Stimulated activated CD4-positive, alpha-beta T cell treated with anti-CD3 and anti-CD28 coated beads, Interleukin-2, amount 100 ng/mL, for 48 hours (primary cell): Measurements from ENCODE around the gene GNMT.
"Not testable (repeated sequence)": the region's sequence is repeated elsewhere in the genome, so short reads cannot be mapped to it uniquely, and the experiment has no call there.

Experiments
- DNase-seq, 2 donors: peaks; one replicate each; pipeline ENCODE4 v3.0.0-alpha.2; 2020

Gene GNMT

DNA sequence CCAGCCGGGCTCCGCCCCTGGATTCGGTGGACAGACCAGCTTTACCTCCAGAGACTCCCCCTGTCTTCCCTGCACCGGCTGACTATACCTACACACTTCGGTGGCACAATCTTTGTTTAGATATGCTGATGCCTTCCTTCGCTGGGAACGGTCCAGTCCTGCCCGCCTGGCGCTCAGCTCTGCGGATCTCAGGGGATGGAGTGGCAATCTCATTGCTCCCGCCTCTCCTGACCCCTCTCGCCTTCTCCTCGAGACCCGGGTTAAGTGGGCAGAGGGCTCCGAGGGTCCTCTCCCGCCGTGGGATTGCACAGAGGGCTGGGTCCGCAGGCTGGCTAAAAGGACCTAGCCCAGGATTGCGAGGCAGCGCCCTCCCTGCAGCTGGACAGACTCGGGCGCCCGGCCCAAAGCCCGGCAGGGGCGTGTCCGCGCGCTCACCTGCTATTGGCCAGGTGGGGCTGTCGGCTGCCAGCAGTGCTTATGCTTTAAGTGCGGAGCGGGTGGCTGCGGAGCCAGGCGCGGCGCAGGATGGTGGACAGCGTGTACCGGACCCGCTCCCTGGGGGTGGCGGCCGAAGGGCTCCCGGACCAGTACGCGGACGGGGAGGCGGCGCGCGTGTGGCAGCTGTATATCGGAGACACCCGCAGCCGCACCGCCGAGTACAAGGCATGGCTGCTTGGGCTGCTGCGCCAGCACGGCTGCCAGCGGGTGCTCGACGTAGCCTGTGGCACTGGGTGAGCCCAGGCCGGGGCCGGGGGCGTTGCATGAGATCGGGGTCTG lies at the start of gene GNMT:
GNMT (plus strand) TSS at position 512 of the 777 bp plus-strand sequence; CDS start at position 526, 14 bp downstream.
- peak in 1 of 2 donors; percentile 32 for DNase-seq

DNA sequence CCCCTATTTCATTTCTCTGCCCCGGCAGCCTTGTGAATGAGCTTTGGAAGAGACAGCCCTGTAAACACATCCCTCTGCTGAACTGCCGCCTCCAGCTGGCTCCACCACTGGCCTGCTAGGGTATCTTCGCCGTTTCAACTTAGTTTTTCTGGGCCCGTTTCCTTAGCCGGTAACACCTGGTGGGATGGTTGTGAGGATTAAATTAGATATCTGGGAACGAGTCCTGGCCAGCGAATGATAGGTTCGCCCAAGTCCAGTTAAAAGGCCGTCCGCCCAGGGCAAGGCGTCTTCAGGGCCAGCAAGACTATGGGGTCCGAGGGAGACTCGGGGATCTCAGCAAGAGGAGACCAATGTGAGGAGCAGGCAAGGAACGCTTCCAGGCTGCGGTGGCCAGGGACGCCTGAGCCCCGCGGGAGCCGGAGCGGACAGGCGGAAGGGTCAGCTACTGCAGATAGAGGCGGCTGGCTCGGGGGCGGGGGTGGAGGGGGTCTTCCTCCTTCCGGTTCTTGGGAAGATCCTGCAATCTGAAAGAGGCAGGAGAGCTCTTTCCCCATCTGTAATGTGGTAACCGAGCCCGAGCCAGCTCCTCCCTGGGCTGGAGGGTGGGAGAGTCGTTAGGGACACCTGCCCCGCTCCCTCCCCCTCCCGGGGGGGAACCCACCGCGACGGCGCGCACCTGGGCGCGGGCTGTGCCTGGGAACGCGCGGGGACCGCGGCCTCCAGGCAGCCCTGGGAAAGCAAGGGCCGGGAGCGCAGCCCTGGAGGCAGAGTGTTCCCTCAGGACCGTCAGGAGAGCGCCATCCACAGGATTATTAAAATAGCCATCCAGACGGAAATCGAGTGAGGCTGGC lies 49.2 kb upstream of the GNMT start:
- no peak for DNase-seq

DNA sequence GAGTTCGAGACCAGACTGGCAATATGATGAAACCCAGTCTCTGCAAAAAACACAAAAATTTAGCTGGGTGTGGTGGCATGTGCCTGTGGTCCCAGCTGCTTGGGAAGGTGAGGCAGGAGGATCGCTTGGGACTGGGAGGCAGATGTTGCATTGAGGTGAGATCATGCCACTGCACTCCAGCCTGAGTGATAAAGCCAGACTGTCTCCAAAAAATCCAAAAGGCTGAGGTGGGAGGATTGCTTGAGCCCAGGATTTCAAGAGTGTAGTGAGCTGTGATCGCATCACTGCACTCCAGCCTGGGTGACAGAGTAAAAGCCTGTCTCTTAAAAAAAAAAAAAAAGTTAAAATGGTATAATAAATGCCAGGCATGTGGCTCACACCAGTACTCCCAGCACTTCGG lies 46.0 kb upstream of the GNMT start:
- DNase-seq, result no peak

DNA sequence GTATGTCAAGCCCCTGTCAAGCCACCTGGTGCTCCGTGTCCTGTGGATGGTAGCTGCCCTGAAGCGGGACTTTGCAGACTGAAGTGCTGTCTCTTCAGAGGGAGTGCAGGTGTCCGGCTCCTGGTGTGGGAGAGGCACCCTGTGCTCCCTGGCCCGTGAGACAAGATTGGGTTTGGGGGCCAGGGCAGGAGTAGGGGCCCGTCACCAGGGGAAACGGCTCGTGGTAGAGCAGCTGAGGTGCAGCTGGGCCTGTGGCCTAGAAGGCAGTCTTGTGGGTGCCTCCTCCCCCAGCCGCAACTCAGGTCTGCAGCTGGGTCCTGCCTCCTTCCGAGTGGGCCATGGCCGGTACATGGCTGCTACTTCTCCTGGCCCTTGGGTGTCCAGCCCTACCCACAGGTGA lies 44.8 kb upstream of the GNMT start, which contains the start of gene PTCRA:
PTCRA (plus strand) TSS at position 322 of the 400 bp plus-strand sequence; CDS start at position 339, 17 bp downstream.
- no peak for DNase-seq

GRCh38 chr6:42916288-42916687 lies 44.3 kb upstream of the GNMT start:
- no peak for DNase-seq

- DNase-seq, result no peak
These were observed 38.8 kb upstream of the GNMT start for GRCh38 chr6:42921801-42922200.

GRCh38 chr6:42923666-42924065 lies 36.9 kb upstream of the GNMT start:
- no peak for DNase-seq

DNA sequence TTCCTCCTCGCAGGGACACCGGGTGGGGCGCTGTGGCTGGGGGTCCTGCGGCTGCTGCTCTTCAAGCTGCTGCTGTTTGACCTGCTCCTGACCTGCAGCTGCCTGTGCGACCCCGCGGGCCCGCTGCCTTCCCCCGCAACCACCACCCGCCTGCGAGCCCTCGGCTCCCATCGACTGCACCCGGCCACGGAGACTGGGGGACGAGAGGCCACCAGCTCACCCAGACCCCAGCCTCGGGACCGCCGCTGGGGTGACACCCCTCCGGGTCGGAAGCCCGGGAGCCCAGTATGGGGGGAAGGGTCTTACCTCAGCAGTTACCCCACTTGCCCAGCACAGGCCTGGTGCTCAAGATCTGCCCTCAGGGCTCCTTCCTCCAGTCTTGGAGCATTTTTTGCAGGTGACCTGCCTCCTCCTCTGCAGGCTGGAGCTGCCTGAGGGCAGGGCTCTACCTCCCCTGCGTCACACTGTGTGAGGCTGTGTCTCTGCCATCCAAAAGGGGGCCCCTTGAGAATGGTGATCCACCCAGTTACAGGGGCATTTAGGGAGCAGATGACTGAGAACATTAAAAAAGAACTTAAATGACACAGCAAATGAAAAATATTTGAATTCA lies 35.2 kb upstream of the GNMT start:
- no peak for DNase-seq

DNA sequence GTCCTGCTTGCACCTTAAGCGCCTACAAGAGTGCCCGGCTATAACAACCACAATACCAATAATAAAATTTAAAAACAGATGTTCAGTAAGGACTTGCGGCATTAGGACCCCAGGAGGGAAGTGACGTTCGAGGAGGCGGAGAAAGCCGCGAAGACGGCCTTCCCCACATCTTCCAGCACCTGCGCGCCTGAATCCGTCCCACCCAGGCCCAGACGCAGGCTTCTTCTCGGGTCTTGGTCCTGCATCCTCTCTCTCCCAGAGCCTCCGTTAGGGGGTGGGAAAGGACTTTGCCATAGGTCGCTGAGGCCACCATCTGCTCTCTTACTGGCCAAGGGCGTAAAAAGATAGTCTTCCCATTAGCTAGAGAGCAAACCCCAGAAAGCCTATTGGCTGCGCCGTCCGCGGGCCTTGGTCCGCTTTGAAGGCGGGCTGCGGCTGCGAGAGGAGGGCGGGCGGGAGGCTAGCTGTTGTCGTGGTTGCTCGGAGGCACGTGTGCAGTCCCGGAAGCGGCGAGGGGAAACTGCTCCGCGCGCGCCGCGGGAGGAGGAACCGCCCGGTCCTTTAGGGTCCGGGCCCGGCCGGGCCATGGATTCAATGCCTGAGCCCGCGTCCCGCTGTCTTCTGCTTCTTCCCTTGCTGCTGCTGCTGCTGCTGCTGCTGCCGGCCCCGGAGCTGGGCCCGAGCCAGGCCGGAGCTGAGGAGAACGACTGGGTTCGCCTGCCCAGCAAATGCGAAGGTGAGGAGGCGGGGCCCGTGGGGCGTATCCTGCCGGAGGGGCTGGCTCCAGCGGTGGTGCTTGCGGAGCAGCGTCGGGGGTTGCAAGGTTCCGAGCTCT lies 31.4 kb upstream of the GNMT start, which contains the start of gene CNPY3:
CNPY3 (plus strand) TSS at position 495 of the 835 bp plus-strand sequence; CDS start at position 586, 91 bp downstream.
- peak; percentile 86 to 87 for DNase-seq

DNA sequence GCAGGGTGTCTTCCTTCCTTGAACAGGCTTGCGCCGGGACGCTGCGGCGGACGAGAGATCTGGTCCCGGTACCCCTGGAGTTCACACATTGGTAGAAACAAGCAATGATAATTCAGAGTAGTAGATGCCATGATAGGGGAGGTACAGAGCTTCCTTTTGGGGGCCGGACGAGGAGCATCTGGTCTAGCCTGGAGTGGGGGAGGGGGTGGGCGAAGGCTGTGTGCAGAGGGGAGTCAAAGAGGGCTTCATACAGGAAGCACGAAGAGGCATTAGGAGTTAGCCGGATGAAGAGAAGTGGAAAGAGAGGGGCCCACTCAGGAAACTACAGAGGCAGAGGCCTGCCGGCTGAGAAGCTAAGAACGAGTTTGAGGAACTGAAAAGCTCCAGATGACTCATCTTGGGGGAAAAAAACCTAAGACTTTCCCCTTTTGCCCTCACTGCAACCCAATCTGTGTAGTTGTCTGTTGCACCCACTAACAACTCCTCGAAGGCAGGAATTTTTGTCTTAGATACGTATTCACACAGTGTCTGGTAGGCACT lies 30.7 kb upstream of the GNMT start:
- peak; percentile 32 to 50 for DNase-seq

GRCh38 chr6:42932412-42932811 lies 28.1 kb upstream of the GNMT start:
- DNase-seq, result no peak

DNA sequence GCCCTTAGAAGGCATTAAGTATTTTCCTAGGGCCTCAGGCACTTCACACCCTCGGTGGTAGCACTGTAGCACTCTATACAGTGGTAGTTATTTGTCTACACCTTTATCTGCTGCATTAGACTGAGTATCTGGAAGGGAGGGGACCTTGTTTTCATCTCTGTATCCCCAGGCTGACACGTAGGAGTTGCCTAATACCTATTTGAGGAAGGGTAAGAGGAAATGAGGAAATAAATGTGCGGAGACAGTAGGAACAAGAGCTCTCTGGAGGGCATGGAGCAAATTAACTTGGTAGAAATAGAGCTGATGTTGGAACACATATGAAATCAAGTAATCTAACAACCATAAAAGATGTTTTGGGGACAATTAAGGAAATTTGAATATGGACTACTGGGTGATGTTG lies 27.3 kb upstream of the GNMT start:
- DNase-seq, result no peak

- DNase-seq, result no peak
These were observed 25.2 kb upstream of the GNMT start for GRCh38 chr6:42935322-42935721.

GRCh38 chr6:42936398-42936797 lies 24.2 kb upstream of the GNMT start:
- no peak for DNase-seq

DNA sequence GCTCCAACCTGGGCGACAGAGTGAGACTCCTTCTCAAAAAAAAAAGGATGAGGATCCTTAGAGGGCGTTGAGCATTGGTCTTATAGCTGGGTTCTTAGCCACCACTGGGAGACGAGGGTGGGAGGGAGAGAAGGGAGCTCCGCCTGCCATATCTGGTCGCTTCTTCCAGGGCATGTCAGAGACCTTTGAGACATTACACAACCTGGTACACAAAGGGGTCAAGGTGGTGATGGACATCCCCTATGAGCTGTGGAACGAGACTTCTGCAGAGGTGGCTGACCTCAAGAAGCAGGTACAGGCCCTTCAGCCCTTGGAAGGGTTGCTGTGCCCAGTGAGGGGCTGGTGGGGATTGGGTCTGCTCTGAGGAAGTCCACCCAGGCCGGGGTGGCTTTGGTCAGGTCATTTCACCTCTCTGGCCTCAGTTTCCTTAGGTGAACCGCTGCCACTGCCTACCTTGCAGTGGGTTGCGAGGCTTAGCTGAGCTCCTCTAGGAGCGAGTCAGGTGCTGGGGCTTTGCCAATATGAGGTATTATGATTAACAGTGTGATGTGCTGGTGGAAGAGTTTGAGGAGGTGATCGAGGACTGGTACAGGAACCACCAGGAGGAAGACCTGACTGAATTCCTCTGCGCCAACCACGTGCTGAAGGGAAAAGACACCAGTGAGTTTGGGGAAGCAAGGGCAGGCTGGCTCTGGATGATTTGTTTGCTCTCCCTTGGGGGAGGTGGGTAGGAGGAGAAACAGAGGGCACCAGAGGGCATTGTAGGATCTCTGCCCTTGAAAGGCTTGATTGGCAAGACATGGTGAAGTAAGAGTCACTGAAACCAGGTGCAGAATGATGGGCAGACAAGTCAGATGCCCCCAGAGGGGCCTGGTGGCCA lies 22.8 kb upstream of the GNMT start:
- DNase-seq, result no peak

DNA sequence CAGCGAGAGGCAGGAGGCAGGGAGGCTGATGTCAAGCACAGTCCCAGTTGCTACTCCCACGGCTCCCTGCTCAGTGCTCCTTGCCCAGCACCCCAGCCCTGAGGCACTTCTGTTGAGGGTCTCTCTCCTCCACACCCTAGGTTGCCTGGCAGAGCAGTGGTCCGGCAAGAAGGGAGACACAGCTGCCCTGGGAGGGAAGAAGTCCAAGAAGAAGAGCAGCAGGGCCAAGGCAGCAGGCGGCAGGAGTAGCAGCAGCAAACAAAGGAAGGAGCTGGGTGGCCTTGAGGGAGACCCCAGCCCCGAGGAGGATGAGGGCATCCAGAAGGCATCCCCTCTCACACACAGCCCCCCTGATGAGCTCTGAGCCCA lies 22.1 kb upstream of the GNMT start:
- DNase-seq, result no peak

DNA sequence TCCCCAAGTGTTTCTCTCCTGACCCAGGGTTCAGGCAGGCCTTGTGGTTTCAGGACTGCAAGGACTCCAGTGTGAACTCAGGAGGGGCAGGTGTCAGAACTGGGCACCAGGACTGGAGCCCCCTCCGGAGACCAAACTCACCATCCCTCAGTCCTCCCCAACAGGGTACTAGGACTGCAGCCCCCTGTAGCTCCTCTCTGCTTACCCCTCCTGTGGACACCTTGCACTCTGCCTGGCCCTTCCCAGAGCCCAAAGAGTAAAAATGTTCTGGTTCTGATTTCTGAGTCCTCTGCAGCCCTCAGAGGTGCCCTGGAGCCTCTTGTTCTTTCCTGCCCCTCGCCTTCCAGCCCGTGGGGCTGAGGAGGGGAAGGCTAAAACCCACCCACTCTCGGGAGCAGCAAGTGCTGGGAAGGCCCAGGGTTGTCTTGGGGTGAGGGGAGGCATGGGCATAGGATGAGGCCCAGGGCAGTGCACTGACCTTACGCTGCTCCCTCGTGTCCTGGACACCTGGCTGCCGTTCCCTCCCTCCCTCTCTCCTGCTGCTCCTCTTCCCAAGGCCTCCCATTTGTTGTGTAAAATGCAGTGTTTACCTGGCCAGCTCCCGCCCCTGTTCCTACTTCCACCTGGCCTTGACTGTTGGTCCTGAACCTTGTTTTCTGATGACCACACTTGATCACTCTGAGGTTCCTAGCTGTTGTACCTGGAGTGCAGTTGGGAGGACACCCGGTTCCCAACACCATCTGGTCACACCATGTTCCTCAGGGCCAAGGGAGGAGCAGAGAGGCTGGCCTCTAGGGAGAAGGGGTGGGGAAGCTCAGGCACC lies 21.4 kb upstream of the GNMT start:
- DNase-seq, result no peak

DNA sequence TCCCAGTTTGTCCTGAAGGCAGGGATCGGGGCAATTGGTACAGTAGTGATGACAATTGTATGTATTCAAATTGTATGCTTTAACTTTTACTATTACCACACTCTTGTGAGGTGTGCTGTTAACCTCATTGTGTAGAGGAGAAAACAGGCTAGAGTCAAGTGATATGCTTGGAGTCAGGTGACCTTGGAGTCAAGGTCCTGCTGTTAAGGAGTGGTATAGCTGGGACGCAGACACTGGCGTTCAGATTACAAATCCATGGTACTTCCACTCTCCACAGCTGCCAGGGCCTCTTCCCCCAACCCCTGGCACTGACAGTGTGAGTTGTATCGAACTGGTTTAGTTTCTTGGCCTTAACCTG lies 20.8 kb upstream of the GNMT start:
- DNase-seq, result no peak

- DNase-seq, result no peak
These were observed 20.0 kb upstream of the GNMT start for GRCh38 chr6:42940493-42941045.

GRCh38 chr6:42941356-42941755 lies 19.2 kb upstream of the GNMT start:
- not testable (repeated sequence) for DNase-seq
